ENCODE results near the gene PARD3.
"Not testable (repeated sequence)": the region's sequence is repeated elsewhere in the genome, so short reads cannot be mapped to it uniquely, and the experiment has no call there.

The PARD3 gene

DNA sequence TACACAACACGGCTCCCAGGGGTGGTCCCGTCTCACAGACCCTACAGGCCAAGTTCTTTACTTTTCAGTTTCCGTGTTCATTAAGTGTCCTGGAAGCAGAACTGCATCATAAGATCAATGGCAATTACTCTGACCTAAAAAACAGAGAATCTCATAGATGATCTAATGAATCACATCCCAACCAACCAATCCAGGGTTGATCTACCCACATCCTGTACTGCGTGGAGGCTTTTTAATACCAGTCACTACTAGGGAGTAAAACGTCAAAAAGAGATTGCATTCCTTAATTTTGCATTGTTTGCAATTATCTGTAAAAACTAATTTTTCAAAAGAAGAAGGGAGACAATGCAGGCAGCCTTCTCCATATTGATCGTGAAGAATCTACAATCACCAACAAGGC is 72.6 kb downstream of the PARD3 start:
- DNase-seq (ENCODE audit: low read depth in 3 of 3), result no peak

DNA sequence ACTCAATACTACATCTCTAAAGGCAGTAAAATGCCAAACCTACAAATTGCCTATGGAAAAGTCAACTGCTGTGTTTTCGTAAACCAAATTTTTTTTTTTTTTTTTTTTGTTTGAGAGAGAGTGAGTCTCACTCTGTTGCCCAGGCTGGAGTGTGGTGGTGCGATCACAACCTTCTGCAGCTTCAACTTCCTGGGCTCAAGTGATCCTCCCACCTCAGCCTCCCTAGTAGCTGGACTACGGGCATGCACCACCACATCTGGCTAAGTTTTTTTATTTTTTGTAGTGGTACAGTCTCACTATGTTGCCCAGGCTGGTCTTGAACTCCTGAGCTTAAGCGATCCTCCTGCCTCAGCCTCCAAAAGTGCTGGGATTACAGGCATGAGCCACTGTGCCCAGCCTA is 74.0 kb downstream of the PARD3 start:
- DNase-seq (ENCODE audit: low read depth in 3 of 3), result not testable (repeated sequence)

DNA sequence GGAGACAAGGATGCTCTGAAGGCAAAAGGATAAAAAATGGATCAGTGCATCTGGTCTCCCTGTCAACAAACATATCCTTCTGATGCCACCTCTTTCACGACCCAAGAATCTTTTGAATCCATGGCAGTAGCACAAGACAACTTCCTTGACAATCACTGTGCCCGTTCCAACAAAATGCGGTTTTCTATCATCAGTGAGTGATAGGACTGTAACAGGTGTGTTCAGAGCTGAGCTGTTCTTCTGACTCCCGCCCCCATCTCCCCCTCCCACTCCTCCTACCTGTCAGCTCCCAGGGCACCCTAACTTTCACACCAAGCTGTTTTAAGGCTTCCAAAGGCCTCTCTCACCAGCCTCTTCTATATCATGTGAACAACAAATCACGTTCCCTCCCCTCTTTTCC is 74.8 kb downstream of the PARD3 start:
- DNase-seq (ENCODE audit: low read depth in 3 of 3), result no peak

DNA sequence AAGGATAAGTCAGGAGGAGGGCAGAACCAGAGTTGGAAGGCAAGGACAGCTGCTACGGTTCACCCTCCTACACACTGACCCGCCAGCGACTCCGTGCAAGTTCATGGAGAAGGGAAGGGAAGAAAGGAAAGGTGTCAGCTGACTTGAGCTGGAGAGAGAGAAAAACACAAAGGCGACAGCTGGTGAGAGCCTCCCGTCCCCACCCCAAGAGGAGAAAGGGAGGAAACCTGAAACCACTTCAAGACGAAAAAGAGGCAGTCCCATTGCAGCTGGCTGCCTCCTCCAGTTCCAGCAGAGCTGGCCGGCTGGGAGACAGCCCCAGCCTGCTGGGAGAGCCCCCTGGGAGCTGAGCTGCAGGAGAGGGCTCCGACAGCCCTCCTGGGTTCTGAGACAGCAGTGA is 75.2 kb downstream of the PARD3 start:
- DNase-seq (ENCODE audit: low read depth in 3 of 3), result no peak

DNA sequence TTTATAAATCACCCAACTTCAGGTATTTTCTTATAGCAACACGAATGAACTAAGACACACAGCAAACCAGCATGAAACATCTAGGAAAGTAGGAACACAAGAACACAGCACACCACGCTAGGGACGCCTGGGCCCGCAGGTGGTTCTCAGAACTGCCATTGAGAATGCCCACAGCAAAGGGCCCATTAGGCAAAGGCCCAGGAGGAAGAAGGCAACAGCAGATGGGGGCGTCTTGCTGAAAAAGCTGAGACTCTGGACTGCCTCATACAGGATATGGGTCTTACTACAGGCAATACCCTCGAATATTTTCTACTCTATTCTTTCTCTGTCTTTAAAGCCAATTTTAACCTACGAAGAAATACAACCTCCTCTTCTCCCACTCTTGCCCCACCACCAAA is 77.3 kb downstream of the PARD3 start:
- DNase-seq (ENCODE audit: low read depth in 3 of 3), result no peak

DNA sequence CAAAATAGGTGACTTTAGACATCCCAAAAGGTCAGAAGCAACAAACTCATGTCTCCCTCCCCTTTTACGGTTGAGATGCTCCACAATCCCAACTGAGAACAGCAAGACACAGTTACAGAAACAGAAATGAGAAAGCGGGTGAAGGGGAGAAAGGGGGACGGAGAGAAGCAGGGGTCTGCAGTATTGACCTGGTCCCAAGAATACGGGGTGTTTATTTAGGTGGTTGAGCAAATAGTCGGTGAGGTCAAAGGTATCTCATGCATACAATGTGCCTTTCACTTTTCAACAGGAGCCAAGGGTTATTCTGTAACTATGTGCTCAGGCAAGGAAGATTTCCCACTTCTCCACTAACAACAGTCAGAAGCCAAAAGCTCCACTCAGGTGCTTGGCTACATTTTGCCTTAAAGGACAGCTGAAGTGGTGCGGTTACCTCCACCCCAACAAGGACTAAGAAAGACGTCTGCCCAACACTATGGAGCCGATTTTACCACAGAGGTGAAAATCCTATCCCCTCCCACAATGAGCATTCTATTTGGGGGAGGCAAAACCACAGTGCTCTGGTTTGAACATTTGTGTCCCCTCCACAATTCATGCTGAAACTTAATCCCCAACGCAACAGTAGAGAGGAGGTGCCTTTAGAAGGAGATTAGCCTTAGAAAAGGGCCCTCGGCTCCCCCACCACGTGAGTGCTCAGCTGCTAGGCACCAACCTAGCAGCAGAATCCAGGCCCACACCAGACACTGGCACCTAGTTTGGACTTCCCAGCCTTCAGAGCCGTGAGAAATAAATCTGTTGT is 77.9 kb downstream of the PARD3 start:
- DNase-seq (ENCODE audit: low read depth in 3 of 3), result no peak

DNA sequence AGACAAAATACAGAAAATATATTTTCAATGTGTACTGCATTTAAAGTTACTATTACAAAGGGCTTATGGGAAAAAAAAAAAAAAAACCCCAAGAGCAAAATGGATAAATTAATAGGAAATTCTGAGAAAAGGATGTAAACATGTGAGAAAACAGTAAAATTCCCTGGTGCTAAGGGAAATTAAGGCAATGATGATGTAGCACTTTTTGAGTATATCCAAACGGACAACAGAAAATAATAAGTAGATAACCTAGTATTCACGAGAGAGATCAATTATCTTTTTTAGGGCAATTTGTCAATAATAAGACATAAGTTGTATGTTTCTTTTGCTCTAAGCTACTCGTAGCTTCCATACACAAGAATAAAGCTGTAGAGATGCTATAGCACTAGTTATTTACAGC is 80.2 kb downstream of the PARD3 start:
- no peak for DNase-seq (ENCODE audit: low read depth in 3 of 3)

DNA sequence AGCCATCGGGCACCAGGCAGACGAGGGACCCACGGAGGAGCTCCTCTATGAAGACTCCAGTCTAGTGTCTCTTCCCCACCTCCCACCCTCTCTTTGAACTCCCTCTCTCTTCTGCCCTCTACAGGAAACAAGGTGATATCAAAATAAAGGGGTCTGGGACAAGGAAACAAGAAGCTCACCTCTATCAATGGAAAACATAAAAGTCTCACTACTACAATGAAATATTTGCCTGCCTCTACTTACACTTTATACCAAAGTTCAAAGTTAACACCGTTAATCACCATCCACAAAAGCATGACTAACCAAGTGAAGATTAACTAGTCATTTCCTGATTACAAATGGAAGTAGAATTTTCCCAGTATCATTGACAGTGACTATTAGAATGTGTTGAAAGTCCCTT is 82.2 kb downstream of the PARD3 start:
- DNase-seq (ENCODE audit: low read depth in 3 of 3), result no peak

DNA sequence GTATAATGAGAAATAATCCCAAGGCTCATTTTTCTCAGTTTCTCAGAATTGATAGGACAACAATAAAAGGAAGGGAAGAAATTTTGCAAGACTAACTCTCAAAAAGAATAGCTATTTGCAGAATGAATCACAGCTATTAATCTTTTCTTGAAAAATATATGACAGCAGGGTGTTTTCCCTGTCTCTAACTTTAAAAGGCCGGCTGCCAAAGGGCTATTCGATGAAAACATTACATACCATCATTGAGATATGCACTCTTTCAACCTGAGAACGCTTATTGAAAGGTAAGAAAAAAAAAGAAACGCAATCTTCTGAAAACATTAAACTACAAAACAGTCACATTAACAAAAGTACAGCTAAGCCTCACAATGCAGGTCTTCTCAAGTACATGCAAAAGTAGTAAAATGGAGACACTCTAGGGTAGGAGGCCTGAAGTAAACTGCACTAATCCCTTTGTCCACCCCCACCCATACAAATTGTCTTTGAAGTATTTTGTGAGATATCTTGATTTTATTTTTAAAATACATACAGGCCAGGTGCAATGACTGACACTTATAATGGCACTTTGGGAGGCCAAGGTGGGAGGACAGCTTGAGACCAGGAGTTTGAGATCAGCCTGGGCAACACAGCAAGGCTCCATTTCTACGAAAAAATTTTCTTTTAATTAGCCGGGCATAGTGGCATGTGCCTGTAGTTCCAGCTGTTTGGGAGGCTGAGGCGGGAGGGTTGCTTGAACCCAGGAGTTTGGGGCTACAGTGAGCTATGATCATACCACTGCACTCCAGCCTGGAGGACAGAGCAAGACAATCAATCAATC is 83.0 kb downstream of the PARD3 start:
- DNase-seq (ENCODE audit: low read depth in 3 of 3), result no peak

DNA sequence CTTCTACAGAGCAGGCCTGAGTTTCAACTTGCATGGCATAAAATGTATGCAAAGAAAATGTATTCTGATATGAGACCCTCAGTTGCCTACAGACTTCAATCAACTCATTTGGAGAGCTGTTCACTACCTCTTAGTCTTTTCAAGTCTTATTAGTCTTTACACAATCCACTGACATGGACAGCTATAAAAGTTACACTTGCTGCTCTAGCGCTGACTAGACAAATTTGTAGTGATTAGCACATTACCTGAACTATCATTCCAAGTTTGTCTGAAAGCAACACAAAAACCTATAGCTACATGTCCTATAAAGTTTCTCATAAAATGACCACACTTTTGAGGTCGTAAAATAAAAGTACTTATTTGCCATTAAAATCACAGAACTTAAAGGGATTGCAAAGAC is 83.9 kb downstream of the PARD3 start:
- DNase-seq (ENCODE audit: low read depth in 3 of 3), result no peak

DNA sequence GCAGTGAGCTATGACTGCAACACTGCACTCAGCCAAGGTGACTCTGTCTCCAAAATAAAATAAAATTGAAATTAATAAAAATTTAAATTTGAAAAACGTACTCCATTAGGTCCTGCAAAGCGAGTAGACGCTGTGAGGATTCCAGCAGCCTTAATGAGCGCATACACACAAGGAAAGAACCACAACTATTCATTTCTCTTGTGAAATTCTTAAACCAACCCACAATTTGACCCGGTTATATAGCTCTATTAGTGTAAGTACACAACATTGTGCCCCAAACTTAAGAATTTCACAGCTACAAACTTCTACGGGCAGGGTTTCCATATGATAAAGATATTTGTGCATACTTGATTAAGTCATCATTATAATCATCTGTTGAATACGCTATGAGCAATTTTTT is 84.4 kb downstream of the PARD3 start:
- DNase-seq (ENCODE audit: low read depth in 3 of 3), result no peak

DNA sequence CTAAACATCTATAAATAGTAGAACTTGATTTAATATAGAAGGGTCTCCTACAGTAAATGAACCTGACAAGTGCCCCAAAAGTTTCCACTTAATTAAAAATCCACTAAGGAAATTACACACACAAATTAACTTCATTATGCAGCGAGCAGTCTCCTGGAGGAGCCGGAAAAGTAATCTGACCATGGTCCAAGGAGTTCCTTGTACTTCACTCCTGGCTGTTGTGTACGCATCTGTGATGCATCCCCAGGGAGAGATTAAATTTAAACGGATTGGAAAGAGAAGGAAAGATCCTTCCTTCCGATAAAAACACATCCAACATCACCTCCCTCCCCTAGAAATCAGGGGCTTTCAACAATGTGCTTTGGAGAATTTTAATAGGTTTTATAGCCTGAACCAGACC is 85.5 kb downstream of the PARD3 start:
- DNase-seq (ENCODE audit: low read depth in 3 of 3), result no peak

DNA sequence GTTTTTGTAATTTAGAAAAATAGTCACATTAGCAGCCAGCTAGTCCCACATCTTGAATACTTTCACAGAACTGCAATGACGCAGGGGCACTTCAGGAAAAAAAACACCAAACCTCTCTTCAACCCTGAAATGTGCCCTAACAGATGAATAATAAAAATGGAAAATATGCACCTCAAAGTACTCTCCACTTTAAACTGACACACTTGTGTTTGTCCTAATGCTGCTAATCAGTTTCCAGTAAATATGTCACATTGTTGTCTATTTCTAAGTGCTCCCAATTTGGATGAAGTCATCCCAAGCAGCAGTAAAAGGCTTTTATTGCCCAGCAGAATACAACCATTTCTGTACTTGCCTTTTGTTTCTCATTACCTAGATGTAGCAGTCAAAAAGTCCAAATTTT is 86.7 kb downstream of the PARD3 start:
- DNase-seq (ENCODE audit: low read depth in 3 of 3), result no peak

DNA sequence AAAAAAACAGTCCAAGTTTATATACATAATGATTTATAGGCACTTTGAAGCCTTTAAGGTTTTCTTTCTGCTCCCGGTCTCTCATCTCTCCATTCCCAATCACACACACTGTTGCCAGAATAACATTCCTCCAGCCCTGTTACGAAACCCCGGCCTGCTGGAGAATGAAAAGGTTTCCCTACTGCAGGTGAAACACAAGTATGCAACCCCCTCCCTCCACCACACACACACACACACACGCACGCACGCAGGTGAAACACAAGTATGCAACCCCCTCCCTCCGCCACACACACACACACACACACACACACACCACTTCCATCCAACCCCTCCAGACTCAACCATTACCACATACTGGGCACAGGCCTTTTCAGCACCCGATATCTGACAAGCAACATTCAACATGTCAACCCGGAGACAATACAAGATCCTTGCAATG is 87.5 kb downstream of the PARD3 start:
- no peak for DNase-seq (ENCODE audit: low read depth in 3 of 3)

DNA sequence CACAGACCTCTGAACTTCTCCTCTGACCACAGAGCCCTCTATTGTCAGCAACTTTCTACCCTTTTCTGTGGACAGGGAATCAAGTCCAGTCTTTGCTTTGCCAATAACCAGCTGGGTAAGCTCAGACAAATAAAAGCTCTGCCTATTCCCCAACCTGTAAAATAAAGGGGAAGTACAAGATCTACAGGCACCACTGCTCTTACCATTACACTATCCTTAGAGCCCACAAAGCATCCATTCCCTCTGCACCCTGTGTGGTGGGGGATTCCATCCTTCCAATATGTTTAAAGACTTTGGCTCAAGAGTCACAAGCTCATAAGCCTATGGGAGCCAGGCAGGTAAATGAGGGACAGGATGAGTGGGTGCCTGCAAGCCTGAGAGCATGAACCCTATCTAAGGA is 88.2 kb downstream of the PARD3 start:
- DNase-seq (ENCODE audit: low read depth in 3 of 3), result no peak

DNA sequence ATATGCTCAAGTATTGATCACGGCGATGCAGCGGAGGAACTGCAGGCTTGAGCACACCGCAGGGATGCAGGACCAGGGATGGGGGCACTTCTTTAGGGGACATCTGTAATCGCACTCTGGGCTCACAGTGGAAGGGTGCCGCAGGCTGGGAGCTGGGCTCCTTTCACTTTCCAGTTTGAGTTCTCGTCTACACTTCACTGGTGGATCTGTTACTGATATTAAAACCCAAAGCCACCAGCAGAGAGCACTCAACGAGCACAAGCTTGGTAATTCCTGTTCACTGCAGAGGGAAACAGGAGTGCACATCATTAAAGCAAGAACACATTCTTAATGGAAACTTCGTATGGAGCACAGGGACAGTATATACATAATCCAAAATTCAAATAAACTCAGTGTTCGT is 91.3 kb downstream of the PARD3 start:
- DNase-seq (ENCODE audit: low read depth in 3 of 3), result no peak

DNA sequence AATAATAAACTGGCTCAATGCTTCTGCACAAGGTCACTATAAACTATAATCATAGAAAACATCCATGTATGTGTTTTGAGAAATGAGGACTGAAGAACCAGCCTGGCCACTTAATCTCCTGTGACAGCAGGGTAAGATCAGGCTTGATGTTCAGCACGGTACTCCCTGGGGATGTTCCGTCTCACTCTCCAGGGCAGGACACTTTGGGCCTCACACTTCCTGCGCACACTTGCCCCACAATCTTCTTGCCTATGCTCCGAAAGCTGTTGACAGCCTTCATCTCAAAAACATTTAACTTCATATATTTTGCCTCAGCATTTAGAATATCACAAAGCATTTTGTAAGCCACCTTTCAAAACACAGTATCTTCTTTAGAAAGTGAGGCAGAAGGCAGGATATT is 92.7 kb downstream of the PARD3 start:
- DNase-seq (ENCODE audit: low read depth in 3 of 3), result no peak

DNA sequence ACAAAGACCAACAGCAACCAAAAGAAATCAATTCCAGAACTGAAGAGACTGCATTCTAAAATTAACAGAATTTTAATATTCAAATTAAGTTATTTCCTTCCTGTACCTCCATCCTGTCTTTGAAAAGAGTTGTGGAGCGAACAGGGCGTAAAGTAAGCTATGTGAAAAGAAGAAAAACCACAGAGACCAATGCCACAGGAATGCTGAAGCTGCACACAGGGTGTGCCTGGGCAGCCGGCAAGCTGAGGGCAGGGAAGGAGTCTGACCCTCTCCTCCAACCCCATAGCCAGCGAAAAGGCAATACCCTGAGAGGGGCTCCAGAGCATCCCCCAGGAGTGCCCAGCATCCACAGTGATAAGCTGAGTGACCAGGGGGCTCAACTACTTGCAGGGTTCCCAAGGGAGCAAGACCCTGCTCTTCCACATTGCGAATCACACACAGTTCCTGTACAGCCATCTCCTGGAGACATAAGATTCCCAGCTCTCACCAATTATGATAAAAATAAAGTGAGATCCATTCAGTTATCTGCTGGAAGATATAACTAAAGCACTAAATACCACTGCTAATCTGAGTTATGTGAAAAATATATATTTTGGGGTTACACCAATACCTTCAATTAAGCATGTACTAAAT is 93.8 kb downstream of the PARD3 start:
- no peak for DNase-seq (ENCODE audit: low read depth in 3 of 3)

DNA sequence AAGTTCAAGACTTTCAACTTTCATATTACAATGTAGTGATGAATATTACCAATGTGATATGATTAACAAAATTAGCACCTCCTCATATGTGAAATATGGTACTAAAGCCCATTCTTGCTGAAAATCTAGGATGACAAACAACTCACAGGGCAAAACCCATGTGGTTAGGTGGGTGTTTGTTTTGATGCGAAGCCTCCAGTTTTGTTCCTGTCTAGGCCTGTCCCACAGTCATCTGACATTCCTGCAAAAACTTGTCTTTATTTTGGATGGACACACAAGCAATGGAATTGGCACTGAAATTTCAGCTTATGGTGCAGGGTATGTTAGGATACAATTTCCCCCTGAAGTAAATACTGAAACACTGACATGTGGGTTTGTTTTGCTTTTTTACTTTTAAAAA is 95.3 kb downstream of the PARD3 start:
- no peak for DNase-seq (ENCODE audit: low read depth in 3 of 3)

DNA sequence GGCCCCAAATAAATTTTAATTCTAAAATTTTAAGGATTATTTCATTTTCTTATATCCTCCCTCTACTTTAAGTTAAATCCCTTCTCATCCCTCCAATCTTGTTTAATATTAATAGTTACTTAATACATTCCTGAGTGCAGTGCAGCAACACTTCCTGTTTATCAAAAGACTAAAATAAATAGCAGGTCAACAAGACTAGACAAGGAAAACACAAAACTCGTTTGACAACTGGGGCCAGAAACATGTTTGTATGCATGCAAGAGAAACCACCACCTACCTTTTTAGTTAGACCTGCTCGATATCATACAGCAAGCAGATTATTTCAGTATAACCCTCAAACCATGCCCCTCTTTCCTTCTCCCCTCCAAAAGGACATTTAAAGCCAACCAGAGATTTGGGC is 95.8 kb downstream of the PARD3 start:
- DNase-seq (ENCODE audit: low read depth in 3 of 3), result no peak

DNA sequence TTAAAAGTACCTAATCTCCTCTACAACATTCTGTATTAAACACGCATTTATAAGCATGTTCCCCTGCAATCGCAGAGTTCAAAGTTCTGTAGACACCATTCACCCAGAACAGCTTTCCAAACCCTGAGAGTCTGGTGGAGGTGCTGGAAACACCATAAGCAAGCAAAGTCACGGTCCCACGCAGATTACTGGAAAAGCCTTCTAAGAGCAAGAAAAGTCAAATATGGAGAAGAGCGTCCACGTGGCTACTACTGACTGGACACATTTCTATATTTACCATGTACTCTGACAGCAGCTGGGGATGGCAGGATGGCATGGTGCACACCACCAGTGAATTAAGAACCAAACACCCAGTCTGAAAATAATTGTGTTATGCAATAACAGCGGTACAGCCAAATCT is 97.7 kb downstream of the PARD3 start:
- no peak for DNase-seq (ENCODE audit: low read depth in 3 of 3)

DNA sequence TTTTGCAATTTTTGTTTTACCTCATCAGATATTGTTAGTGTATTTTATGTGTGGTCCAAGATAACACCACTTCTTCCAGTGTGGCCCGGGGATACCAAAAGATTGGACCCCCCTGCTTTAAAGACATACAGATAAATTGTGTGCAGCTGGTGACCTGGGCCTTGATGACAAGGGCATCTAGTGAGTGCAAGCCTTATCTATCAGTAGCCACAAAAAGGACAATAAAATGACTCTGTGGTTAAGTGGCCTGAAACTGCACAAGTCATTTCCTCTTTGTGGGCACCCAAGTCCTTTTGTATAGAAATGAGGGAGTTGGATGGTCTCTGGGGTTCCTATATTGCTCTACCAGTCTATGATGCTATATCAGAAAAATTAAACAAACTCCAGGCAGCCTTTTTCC is 98.1 kb downstream of the PARD3 start:
- no peak for DNase-seq (ENCODE audit: low read depth in 3 of 3)

DNA sequence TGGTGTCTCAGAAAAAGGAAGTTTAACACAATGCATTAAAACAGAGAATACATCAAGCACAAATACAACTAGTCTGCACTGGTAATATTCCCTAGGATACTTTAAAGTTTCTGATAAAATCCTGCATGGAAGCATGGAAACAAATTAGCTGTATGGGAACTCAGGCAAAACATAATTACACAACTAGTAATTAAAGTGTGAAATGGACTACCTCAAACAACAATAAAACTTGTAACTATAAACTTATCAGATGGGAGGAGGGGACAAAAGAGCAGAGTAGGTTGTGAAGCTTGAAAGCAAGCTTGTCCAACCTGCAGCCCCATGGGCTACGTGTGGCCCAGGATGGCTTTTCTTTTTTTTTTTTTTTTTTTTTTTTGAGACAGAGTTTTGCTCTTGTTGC is 98.9 kb downstream of the PARD3 start:
- DNase-seq (ENCODE audit: low read depth in 3 of 3), result no peak

All from stimulated activated CD4-positive, alpha-beta T cell treated with anti-CD3 and anti-CD28 coated beads, TNF-alpha, amount 100 ng/mL, for 48 hours (primary cell).